Measurements from ENCODE around the gene ZACN.

DNA sequence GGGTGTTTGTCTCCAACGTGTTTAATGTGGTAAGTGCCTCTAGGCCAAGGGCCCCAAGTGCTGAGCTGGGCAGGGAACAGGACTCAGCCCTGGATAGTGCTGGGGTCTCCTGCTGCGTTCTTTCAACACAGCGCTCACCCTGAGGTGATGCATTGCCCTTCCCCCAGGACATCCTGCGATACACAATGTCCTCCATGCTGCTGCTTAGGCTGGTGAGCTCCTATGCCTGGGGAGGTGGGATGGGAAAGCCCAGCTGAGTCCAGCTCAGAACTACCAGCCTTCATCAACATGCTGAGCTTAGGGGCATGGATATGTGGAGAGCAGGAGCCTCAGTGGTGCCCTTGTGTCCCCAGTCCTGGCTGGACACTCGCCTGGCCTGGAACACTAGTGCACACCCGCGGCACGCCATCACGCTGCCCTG, 563 bp downstream of the ZACN start:
- TF ChIP-seq, protein P1, sequence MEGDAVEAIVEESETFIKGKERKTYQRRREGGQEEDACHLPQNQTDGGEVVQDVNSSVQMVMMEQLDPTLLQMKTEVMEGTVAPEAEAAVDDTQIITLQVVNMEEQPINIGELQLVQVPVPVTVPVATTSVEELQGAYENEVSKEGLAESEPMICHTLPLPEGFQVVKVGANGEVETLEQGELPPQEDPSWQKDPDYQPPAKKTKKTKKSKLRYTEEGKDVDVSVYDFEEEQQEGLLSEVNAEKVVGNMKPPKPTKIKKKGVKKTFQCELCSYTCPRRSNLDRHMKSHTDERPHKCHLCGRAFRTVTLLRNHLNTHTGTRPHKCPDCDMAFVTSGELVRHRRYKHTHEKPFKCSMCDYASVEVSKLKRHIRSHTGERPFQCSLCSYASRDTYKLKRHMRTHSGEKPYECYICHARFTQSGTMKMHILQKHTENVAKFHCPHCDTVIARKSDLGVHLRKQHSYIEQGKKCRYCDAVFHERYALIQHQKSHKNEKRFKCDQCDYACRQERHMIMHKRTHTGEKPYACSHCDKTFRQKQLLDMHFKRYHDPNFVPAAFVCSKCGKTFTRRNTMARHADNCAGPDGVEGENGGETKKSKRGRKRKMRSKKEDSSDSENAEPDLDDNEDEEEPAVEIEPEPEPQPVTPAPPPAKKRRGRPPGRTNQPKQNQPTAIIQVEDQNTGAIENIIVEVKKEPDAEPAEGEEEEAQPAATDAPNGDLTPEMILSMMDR (IDR thresholded peaks at IDR 0.05; ENCODE audit: poor library complexity, severe bottlenecking) = no peak
- TF ChIP-seq, protein P2, sequence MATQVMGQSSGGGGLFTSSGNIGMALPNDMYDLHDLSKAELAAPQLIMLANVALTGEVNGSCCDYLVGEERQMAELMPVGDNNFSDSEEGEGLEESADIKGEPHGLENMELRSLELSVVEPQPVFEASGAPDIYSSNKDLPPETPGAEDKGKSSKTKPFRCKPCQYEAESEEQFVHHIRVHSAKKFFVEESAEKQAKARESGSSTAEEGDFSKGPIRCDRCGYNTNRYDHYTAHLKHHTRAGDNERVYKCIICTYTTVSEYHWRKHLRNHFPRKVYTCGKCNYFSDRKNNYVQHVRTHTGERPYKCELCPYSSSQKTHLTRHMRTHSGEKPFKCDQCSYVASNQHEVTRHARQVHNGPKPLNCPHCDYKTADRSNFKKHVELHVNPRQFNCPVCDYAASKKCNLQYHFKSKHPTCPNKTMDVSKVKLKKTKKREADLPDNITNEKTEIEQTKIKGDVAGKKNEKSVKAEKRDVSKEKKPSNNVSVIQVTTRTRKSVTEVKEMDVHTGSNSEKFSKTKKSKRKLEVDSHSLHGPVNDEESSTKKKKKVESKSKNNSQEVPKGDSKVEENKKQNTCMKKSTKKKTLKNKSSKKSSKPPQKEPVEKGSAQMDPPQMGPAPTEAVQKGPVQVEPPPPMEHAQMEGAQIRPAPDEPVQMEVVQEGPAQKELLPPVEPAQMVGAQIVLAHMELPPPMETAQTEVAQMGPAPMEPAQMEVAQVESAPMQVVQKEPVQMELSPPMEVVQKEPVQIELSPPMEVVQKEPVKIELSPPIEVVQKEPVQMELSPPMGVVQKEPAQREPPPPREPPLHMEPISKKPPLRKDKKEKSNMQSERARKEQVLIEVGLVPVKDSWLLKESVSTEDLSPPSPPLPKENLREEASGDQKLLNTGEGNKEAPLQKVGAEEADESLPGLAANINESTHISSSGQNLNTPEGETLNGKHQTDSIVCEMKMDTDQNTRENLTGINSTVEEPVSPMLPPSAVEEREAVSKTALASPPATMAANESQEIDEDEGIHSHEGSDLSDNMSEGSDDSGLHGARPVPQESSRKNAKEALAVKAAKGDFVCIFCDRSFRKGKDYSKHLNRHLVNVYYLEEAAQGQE (IDR thresholded peaks at IDR 0.05; ENCODE audit: borderline replicate concordance) = no peak
- TF ChIP-seq EP300 (conservative IDR thresholded peaks at IDR 0.05; ENCODE audit: poor library complexity, severe bottlenecking) (no peak), SMC3 (conservative IDR thresholded peaks at IDR 0.05; ENCODE audit: poor library complexity) (no peak), POLR2AphosphoS5 (IDR thresholded peaks at IDR 0.05) (no peak), EZH2 (IDR thresholded peaks at IDR 0.05; ENCODE audit: borderline replicate concordance, insufficient read depth, low read length, poor library complexity, severe bottlenecking) (no peak), RAD21 (conservative IDR thresholded peaks at IDR 0.05) (no peak)

Measured in neural cell (in vitro differentiated cells).